GM19240 (cell line): Measurements from ENCODE around the gene ZC3H15.
"Not testable (repeated sequence)": the region's sequence is repeated elsewhere in the genome, so short reads cannot be mapped to it uniquely, and the experiment has no call there.

Experiments
- DNase-seq: peaks from one replicate; pipeline ENCODE4 v3.0.0; 2011; ENCODE audit warnings: low spot score; ENCODE audit not compliant: insufficient read length

The ZC3H15 gene

DNA sequence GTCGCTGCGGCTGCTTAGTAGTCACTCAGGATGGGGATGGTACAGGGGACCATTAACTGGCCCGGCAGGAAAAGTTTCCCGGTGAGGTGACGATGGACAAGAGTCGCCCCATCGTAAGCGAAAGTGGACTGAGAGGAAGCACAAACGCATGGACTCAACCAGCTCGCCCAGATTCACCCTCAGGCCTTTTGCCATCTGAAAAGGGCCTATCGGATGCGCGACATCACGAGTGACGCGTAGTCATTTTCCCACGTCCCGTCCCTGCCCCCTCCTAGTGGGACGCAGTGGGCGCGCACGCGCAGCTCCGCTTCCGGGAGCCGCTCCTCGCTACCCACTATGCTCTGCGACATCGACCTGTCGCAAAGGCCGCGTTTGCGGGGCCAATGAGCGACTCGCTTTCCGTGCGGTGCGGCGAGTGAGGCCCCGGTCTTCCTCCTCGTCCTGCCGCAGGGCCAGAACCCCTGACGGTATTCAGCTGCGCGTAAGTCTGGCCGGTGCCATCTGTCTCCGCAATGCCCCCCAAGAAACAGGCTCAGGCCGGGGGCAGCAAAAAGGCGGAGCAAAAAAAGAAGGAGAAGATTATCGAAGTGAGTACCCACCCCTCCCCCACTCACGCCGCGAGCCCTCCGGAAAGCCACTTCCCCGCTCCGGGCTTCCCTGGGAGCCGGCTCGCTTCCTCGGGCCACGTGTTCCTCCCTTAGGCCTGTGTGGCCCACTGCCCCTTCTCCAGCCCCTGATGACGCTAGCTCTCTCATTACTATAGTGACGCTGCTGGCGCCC is at the start of gene ZC3H15:
Gene ZC3H15 (plus strand): TSS at position 390 of the 780 bp plus-strand sequence. CDS start 123 bp downstream, at position 513.
- DNase-seq = peak; percentile 60

DNA sequence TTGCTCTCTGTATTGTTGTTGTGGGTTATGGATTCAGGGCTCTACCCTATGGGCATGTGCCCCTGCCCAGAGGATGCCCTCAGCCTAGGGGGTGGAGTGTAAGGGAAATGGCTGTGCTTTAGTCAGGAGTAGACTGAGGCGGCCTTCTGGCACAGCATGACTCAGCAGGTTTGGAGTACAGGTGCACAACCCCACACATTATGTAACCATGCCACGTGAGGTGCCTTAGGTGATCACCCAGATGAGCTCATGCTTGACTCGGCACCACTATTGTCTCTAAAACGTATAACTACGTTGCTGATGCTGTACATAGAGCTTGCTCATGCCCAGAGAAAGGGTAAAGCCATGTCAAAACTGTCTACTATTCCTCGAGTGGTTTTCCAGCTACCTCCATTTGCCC is 48.3 kb upstream of the ZC3H15 start:
- no peak for DNase-seq

DNA sequence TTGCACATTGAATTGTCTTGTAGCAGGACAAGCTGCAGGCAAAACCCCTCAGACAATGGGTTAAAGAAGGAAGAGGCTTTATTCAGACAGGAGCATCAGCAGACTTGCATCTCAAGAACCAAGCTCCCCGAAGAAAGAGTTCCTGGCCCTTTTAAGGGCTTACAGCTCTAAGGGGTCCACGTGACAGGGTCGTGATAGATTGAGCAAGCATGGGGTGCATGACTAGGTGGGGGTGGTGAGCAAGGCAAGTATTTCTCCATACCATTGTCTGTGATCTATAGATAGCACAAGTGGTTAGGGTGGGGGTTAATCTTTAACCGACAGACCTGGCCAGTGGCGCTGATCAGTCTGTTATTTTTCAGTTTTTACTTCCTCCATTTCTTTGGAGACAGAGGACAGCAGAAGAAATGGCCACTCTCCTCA is 46.4 kb upstream of the ZC3H15 start:
- not testable (repeated sequence) for DNase-seq

DNA sequence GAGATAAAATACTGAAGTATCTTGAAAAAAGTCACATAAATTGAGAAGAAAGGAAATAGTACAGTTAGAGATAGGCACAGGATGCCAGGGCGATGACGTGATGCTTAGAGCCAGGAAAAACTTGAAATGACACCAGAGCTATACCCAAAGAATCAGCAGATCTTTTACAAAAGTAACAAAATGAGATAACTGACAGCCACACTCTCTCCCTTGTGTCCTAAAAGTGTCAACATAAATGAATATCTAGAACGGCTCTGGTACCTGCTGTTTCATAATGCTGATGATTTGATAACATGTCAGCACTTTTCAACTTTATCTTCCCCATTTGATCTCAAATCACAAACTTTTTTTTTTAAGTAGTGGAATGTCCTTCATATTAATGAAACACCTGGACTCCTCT is 45.6 kb upstream of the ZC3H15 start:
- no peak for DNase-seq

DNA sequence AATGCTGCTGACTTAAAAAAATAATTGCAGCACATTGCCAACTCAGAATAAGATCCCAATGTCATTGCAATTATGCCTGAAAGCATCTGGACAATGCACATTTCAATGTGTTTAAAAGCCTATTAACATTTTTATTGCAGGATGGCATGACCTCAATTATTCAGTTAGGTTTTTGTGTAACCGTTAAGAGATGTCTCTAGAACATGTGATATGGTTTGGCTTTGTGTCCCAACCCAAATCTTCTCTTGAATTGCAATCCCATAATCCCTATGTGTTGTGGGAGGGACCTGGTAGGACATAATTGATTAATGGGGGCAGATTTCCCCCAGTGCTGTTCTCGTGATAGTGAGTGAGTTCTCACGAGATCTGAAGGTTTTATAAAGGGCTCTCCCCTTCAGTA is 43.2 kb upstream of the ZC3H15 start:
- no peak for DNase-seq

DNA sequence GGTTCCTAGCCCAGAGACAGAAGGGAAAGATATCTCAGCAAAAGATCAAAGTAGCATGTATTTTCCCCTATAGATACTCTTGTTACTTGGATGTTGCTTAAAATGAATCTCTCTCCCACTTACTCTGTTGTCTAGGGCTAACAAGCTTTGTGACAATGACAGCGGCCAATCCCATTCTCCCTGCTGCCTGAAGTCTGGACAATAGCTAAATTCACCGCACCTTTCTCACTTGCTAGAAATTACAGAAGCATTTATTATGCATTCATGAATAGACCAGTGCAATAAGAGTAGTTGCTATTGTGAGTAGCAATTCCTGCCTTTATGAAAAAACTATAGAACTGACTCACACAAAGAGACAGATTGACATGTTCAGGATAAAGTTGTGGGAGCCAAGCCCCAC is 42.2 kb upstream of the ZC3H15 start:
- no peak for DNase-seq

DNA sequence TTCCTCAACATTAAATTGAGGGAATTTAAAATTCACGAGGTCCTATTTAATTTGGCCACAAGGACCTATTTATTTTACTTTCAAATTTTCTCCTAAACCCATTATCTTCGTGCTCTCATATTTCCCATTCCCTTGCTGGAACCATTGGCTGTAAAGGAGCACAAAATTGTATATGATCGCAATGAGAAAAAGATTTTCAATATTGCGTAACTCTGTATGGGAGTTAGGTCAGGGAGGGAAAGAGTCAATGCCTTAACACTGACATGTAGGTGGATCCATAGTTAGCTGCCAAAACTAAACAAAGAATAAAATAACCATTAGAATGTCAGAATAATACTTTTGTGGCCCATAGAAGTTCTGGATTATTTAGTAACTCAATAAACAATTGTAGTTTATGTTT is 40.6 kb upstream of the ZC3H15 start:
- no peak for DNase-seq

DNA sequence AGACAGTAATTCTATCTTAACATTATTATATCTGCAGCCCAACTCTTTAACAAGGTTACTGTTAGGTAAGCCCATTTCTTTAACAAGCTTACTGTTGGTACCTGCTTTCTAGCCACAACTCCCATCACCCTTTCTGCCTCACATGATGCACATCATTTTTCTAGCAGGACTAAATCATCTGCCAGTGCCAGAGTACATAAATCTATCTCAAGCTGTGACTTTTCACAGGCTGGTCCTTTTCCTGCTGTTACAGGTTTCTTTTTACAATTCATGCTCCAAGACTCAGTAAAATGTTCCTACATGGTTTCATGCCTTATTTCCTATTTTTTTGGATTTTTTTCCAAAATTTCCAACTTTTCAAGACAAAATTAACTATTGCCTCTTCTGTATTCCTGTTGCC is 30.4 kb upstream of the ZC3H15 start:
- DNase-seq = no peak

DNA sequence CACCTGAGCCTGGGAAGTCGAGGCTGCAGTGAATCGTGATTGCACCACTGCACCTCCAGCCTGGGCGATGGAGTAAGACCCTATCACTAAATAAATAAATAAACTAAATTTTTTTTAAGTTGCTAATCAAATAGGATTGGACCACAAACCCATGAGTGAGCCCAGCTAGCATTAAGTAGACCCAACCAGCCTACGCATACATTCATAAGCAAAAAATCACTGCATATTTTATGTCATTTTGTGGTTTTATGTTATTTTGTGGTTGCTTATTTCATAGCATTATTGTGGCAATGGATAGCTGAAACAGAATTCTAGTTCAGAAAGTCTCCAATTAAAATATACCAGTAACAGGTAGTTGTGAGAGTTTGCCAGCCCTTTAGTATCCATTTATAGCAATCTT is 29.1 kb upstream of the ZC3H15 start:
- no peak for DNase-seq

DNA sequence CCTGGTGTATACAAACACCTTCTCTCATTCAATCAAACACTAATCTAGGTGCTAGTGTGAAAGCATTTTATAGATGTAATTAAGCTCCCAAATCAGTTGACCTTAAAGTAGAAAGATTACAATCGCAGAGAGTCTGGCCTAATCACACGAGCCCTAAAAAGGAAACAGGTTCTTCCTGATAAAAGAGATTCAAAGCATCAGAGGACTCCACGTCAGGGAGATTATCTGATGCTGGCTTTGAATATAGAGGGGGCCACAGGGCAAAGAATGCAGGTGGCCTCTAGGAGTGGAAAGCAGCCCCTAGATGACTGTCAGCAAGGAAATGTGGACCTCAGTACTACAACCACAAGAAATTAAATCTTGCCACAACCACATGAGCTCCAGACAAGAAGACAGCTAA is 28.2 kb upstream of the ZC3H15 start:
- DNase-seq = no peak

DNA sequence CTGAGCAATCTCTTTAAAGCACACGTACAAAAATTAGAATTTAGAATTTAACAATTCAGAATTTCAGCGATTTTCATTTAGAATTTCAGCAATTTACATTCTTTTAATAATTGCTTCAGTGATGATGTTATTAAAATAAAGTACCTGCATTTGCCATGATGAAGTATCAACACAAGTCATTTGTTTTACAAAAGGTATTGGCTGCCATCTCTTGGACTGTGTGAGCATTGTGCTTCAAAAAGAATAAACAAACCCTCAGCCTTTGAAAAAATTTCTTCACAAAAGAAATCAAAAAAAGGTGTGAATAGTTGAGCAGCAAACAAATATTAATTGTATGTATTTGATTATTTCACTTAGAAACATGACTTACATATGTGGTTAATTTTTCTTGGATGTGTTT is 27.1 kb upstream of the ZC3H15 start:
- no peak for DNase-seq

DNA sequence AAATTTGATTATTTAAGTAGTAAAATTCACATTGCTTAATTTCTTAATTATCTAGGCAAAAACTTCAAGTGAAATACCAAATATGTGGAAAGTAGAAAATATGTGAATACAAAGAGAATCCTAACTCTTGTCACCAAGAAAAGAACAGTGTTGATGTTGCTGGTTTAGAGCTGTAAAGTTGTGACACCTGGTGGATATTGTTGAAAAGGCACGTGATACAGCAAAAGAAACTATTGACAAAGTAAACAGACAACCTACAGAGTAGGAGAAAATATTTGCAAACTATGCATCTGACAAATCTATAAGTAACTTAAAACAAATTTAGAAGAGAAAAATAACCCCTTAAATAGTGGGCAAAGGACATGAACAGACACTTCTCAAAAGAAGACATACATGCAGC is 25.6 kb upstream of the ZC3H15 start:
- DNase-seq = no peak

DNA sequence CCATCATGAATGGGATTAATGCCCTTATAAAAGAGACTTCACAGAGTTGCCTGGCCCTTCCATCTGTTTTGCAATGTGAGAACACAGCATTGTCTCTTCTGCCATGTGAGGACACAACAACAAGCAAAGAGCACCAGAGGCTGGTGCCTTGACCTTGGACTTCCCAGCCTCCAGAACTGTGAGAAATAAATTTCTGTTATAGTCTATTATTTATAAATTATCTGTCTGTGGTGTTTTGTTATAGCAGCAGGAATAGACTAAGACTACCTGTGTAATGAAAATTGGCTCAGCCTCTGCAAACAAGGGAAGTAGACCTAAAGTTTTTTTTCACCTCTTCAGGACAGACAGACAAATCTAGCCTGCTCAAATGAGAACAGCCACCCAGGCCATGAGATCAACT is 19.3 kb upstream of the ZC3H15 start:
- no peak for DNase-seq

DNA sequence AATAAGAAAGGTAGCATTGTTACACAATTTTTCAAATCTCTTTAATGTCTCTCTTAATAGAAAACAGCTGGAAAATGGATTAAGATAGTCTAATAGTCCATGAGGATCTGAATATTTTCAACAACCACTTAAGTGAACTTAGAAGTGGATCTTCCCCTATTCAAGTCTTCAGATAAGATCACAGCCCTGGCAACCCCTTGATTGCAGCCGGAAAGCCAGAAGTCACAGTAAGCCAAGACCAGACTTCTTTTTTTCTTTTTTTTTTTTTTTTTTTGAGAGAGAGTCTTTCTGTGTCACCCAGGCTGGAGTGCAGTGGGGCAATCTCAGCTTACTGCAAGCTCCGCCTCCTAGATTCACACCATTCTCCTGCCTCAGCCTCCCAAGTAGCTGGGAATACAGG is 18.6 kb upstream of the ZC3H15 start:
- DNase-seq = no peak

DNA sequence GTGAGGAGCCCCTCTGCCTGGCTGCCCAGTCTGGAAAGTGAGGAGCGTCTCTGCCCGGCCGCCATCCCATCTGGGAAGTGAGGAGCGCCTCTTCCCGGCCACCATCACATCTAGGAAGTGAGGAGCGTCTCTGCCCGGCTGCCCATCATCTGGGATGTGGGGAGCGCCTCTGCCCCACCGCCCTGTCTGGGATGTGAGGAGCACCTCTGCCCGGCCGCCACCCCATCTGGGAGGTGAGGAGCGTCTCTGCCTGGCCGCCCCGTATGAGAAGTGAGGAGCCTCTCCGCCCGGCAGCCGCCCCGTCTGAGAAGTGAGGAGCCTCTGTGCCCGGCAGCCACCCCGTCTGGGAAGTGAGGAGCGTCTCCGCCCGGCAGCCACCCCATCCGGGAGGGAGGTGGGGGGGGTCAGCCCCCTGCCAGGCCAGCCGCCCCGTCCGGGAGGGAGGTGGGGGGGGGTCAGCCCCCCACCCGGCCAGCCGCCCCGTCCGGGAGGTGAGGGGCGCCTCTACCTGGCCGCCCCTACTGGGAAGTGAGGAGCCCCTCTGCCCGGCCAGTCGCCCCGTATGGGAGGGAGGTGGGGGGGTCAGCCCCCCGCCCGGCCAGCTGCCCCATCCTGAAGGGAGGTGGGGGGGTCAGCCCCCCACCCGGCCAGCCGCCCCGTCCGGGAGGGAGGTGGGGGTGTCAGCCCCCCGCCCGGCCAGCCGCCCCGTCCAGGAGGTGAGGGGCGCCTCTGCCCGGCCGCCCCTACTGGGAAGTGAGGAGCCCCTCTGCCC is 13.2 kb upstream of the ZC3H15 start:
- DNase-seq = not testable (repeated sequence)

DNA sequence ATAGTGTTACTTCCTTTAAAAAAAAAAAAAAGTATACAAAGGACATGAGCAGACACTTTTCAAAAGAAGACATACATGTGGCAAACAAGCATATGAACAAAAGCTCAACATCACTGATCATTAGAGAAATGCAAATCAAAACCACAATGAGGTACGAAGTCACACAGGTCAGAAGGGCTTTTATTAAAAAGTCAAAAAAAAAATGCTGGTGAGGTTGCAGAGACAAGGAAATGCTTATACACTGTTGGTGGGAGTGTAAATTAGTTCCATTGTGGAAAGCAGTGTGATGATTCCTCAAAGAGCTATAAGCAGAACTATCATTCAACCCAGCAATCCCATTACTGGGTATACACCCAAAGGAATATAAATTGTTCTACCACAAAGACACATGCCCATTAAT is 11.8 kb upstream of the ZC3H15 start:
- DNase-seq = not testable (repeated sequence)

DNA sequence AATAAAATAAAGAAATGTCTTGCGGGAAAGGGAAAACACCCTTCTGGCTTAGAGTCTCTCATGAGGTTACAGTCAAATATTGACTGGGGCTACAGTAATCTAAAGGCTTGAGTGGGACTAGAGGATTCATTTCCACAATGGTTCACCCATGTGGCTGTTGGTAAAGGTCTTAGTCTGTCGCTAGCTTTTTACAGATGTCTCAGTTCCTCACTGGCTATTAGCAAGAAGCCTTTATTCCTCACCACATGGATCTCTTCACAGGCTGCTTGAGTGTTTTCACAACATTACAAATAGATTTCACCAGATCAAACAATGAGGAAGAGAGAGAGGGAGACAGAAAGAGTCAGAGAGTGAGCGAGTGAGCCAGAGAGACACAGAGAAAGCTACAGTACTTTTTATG is 8.3 kb upstream of the ZC3H15 start:
- DNase-seq = no peak

DNA sequence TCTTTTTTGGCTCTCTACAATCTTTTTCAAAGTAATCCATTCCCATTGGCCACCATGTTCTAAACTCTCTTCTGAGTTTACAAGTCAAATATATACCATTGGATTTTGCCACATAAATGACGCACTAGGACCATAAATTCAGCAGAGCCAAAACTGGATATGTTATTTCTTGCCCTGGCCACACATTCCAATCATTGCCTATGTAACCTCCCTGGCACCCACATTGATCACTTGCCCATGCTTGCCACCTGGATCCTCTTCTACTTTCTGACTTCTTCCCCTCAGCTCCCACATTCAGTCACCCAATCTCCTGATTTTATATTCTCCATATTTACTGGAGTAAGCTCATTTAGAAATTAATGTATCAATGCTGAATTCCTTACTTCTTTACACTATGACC is 5.1 kb upstream of the ZC3H15 start:
- DNase-seq = no peak

DNA sequence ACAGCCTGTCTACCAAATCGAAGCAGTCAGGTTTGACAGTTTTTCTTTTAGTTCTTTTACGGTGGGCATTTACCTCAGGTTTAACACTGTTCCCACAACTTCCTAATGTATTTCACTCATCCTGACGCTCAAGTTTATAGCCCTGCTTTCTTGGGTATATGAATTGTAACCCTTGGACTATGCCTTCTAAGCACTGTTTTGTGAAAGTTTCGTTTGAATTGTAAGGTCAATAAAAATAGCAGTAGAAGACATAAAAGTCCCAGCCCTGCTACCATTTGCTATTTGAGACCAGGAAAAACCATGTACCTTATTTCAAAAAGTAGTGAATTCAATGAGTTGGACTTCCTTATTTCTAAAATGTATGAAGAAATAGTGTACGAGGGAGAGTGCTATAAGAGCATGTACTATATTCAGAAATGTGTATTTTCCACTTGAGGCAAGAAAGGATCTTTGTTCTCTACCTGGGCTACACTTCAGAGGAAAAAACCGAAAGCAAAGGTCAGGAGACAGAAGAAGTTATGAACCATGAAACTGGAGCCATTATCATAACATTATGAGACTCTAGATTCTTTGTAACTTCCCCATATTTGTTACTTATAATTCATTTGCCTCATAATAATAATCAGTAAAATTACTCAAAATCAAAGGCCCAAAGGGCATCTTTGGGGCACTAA is 1.9 kb upstream of the ZC3H15 start:
- DNase-seq = no peak

DNA sequence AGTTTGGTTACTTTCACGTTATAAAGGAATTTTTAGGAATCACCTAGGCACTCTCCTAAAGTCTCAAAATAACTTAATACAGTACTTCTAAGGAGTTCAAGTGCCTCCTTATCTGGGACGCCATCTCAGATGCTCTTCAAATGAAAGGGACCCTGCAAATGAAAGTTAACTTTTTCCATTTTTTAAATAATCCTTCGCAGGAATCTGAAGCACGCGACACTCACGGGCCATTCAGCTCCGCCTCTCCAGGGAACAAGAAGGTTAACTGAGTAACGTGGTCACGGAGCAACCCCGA is 537 bp upstream of the ZC3H15 start:
- DNase-seq = no peak

DNA sequence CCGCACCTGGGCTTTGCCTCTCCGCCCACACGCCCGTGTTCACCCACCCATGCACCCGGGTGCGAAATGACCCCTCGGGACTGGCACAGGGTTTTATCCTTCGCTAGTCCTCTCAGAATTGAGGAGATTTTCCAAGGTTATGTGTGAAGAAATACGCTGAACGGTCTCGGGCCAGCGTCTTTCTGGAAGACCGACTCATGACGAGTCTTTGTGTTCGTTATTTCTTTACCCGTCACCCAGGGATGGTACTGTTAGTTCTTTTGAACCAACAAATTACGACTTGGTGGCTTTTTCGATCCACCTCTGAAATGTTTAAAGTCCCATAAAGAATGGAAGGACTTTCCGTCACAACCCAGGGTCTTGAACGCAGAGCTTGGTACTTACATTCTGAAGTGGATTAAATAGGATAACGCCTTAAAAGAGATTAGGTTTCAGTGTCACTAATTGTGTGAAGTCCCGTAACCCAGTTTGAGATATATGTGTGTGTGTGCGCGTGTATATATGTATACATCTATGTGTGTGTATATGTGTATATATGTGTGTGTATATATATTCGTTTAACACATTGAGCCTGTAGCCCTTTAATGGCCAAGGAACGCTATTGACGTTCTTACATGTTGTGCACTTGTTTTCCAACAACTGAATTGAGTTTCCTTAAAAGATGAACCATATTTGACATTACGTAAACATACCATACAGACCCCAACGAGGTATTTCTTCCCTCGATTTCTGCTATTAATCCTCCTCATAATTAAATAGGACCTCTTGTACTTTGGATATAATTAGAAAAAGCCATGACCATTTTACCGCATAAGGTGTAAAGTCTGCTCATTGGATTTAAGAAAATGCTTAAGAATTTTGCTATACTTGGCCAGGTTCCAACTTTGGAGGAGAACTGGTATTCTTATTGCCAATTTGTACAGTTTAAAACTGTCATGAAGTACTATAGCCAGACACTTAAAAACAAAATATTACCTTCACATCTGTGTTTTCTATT is 889 bp downstream of the ZC3H15 start:
- no peak for DNase-seq
